Stomach (tissue), 9 donors: ENCODE results near the gene SNX19. TPM values are rescaled to one million over a fixed set of nuclear protein-coding genes. Genes with fewer than 3 reads are reported as not detected.

ENCODE experiments used
- DNase-seq, 2 donors: peaks; one replicate each; pipeline versions ENCODE4 v3.0.0 to v3.0.0-alpha.2; 2013 to 2019
- H3K27ac ChIP-seq, 5 donors: fragments of 200-600 bp in 4 of 5; sonication (generic) in 4 of 5; one replicate each; pipeline ENCODE4 v1.5.1; 2013 to 2019; ENCODE audit warnings: mild to moderate bottlenecking in 1 of 5, moderate library complexity in 1 of 5
- H3K27me3 ChIP-seq, 3 donors: fragments of 200-600 bp; sonication (generic); one replicate each; pipeline ENCODE4 v1.5.1; 2017 to 2019; ENCODE audit warnings: mixed run types in 1 of 3
- H3K36me3 ChIP-seq, 4 donors: fragments of 200-600 bp; sonication (generic); 1 replicate in 3 of 4; 2 replicates in 1 of 4; pipeline ENCODE4 v1.5.1; 2016 to 2019
- H3K4me1 ChIP-seq, 4 donors: fragments of 200-600 bp; sonication (generic); one replicate each; pipeline ENCODE4 v1.5.1; 2016 to 2019
- H3K4me3 ChIP-seq, 4 donors: fragments of 200-600 bp; sonication (generic) in 3 of 4; one replicate each; pipeline ENCODE4 v1.5.1; 2016 to 2019; ENCODE audit warnings: mild to moderate bottlenecking in 1 of 4
- H3K9me3 ChIP-seq, 4 donors: fragments of 200-600 bp; sonication (generic); one replicate each; pipeline ENCODE4 v1.5.1; 2016 to 2019
- EP300 ChIP-seq: sonication (generic); formaldehyde crosslinking; IDR thresholded peaks from one replicate; pipeline ENCODE4 v1.6.1; 2017; ENCODE audit warnings: antibody characterized with exemption
- POLR2A ChIP-seq, 4 donors: fragments of 450-650 bp; IDR thresholded peaks; one replicate each; pipeline ENCODE4 v1.6.1; 2016; ENCODE audit warnings: antibody characterized with exemption in 4 of 4, control low read depth in 2 of 4, mild to moderate bottlenecking in 1 of 4, moderate library complexity in 1 of 4
- POLR2AphosphoS5 ChIP-seq, 3 donors: sonication (generic); formaldehyde crosslinking; IDR thresholded peaks; one replicate each; pipeline ENCODE4 v1.6.1; 2016; ENCODE audit warnings: antibody characterized with exemption in 3 of 3
- WGBS, 5 donors: extraction: QIAGEN DNeasy Blood & Tissue Kit in 3 of 5; methylation state at CpG; one replicate each; pipeline versions ENCODE4 v1.1.5 to v1.1.7; 2013 to 2018; 5-methylcytosine and 5-hydroxymethylcytosine counted together
- intact Hi-C: fragments of 100-400 bp; cut with DNase I; formaldehyde crosslinking; loops from one replicate; pipeline ENCODE4 v1.15.1; 2023; ENCODE audit warnings: low total_unique reads
- polyA plus RNA-seq, 3 donors: library from polyadenylated mRNA; stranded (reverse); fragments of 200-250 nt; gene quantifications; one replicate each; pipeline ENCODE4 v1.2.3, GENCODE V29; 2013
- total RNA-seq, 5 donors: library from RNA; depleted of rRNA; stranded (reverse); fragments of >200 nt; gene quantifications; one replicate each; pipeline versions ENCODE4 v1.1.0 to v1.2.3, GENCODE V29; 2014 to 2016
- TF ChIP-seq, protein P1 (sequence below), 7 experiments: fragments of 450-650 bp in 4 of 7; fragments of 200-600 bp in 3 of 7; sonication (generic) in 3 of 7; IDR thresholded peaks; one replicate each; pipeline ENCODE4 v1.5.1; 2016 to 2019; ENCODE audit warnings: antibody characterized with exemption in 7 of 7, control low read depth in 2 of 7, mild to moderate bottlenecking in 1 of 7
- donor health status: healthy with polysubstance abuse.
- donor health status: Bipolar disorder and iron deficiency.
- donor health status: healthy.

SNX19 gene
- total and polyA plus RNA-seq, 8 donors, result 8.7 to 173 (median 47.4) TPM

DNA sequence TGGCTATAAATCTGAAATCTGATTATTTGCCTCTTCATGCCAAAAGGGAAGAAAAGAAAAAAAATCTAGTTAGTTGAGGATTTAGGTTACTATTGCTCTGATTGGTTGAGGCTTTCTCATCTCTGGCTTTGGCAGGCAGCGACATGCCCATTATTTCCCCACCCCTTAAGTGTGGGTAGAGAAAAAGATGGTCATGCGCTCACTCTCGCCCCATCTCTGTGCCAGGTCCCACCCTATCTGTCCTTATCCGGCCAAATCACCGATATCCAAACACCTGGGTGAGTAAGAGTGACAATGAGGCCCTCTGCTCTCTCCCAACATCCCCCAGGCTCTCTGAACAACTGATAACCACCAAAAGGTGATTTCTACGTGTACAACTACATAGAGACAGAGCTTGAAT lies 31.2 kb upstream of the SNX19 start:
- no peak overlapping the region for H3K27ac ChIP-seq
- no peaks in the 10 kb centered on the region for H3K27me3 ChIP-seq
- intact Hi-C loops, result no loop called here
- H3K4me3 ChIP-seq, result no peak overlapping the region
- 66 to 78% (median 75%) methylated on average over 6 of the region's 6 CpGs for WGBS, 5 donors
- DNase-seq, result no peak
- H3K36me3 ChIP-seq, result no peaks in the 10 kb centered on the region
- TF ChIP-seq POLR2A (IDR thresholded peaks at IDR 0.05), result no peak
- TF ChIP-seq, protein P1, sequence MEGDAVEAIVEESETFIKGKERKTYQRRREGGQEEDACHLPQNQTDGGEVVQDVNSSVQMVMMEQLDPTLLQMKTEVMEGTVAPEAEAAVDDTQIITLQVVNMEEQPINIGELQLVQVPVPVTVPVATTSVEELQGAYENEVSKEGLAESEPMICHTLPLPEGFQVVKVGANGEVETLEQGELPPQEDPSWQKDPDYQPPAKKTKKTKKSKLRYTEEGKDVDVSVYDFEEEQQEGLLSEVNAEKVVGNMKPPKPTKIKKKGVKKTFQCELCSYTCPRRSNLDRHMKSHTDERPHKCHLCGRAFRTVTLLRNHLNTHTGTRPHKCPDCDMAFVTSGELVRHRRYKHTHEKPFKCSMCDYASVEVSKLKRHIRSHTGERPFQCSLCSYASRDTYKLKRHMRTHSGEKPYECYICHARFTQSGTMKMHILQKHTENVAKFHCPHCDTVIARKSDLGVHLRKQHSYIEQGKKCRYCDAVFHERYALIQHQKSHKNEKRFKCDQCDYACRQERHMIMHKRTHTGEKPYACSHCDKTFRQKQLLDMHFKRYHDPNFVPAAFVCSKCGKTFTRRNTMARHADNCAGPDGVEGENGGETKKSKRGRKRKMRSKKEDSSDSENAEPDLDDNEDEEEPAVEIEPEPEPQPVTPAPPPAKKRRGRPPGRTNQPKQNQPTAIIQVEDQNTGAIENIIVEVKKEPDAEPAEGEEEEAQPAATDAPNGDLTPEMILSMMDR (IDR thresholded peaks at IDR 0.05), result no peak
- no peak for TF ChIP-seq EP300
- no peak for TF ChIP-seq POLR2AphosphoS5 (IDR thresholded peaks at IDR 0.05)
- no peaks in the 10 kb centered on the region for H3K4me1 ChIP-seq
- no peaks in the 10 kb centered on the region for H3K9me3 ChIP-seq

DNA sequence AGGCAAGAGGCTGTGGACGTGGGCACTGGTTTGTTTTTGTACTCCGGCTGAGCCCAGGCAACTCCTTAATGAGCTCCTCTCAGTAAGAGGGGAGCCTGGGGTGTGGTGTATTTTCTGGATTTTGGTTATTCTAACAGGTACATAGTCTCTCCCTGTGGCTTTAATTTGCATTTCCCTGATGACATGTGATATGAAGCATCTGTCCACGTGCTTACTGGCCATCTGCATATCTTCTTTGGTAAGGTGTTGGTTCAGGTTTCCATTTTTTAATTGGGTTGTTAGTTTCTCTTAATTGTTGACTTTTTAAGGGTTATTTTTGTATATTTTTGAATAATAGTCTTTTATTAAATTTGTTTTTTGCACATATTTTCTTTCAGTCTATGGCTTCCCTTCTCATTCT lies 30.8 kb upstream of the SNX19 start:
- intact Hi-C loops, result no loop called here
- Histone ChIP-seq H3K4me3 (no peak overlapping the region), H3K27me3 (no peaks in the 10 kb centered on the region), H3K9me3 (no peaks in the 10 kb centered on the region), H3K4me1 (no peaks in the 10 kb centered on the region), H3K27ac (no peak overlapping the region), H3K36me3 (no peaks in the 10 kb centered on the region)
- 46 to 71% (median 61%) methylated on average over 3 of the region's 3 CpGs for WGBS, 5 donors
- no peak for TF ChIP-seq EP300
- TF ChIP-seq, protein P1 (IDR thresholded peaks at IDR 0.05), result no peak
- TF ChIP-seq POLR2AphosphoS5 (IDR thresholded peaks at IDR 0.05), result no peak
- TF ChIP-seq POLR2A (IDR thresholded peaks at IDR 0.05), result no peak
- no peak for DNase-seq

DNA sequence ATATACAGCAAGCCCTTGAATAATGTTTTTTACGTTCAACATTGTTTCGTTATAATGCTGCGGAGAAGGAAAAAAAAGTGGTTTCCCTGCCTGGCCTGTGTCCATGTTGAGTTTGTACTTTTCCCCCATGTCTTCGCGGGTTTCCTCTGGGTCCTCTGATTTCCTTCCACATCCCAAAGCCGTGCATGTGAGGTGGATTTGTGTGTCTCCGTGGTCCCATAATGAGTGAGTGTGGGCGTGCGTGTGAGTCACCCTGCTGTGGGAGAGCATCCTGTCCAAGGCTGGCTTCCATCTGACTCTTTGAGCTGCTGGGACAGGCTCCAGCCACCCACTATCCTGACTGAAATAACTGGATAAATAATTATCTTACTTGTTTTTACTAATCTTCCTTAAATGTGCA lies 29.6 kb upstream of the SNX19 start:
- no peak overlapping the region for H3K27ac ChIP-seq
- no peaks in the 10 kb centered on the region for H3K36me3 ChIP-seq
- H3K27me3 ChIP-seq, result no peaks in the 10 kb centered on the region
- H3K4me3 ChIP-seq, result no peak overlapping the region
- peak in 1 of 2 donors; percentile 47 for DNase-seq
- WGBS, 5 donors, result 63 to 74% (median 72%) methylated on average over 9 of the region's 9 CpGs
- no peaks in the 10 kb centered on the region for H3K4me1 ChIP-seq
- intact Hi-C loops, result no loop called here
- TF ChIP-seq, protein P1 (IDR thresholded peaks at IDR 0.05), result no peak
- no peak for TF ChIP-seq POLR2AphosphoS5 (IDR thresholded peaks at IDR 0.05)
- no peak for TF ChIP-seq EP300
- no peak for TF ChIP-seq POLR2A (IDR thresholded peaks at IDR 0.05)
- H3K9me3 ChIP-seq, result no peaks in the 10 kb centered on the region

DNA sequence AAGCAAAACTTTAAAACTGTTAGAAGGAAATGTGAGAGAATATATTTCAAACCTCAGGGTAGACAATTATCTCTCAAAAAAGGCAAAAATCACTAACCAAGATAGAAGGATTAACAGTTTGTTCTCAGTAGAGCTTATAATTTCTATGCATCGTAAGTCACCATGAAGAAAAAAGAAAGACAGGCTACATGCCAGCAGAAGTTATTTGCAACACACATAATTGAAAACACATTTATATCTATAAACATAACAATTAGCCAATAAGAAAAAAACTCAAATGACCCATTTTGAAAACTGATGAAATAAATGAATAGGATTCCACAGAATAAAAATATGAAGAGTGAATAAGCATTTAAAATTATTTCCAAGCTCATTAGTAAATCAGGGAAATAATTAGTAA lies 24.4 kb upstream of the SNX19 start:
- no peak for TF ChIP-seq EP300
- TF ChIP-seq, protein P1 (IDR thresholded peaks at IDR 0.05), result no peak
- no peaks in the 10 kb centered on the region for H3K4me1 ChIP-seq
- WGBS, 5 donors, result 58 to 88% (median 70%) methylated on average over 1 of the region's 1 CpG
- no peak overlapping the region for H3K27ac ChIP-seq
- no peaks in the 10 kb centered on the region for H3K9me3 ChIP-seq
- intact Hi-C loops, result no loop called here
- no peaks in the 10 kb centered on the region for H3K27me3 ChIP-seq
- no peak for DNase-seq
- no peak overlapping the region for H3K4me3 ChIP-seq
- H3K36me3 ChIP-seq, result no peaks in the 10 kb centered on the region
